ENCODE results near the gene SERPINB12. TPM values are rescaled to one million over a fixed set of nuclear protein-coding genes. Genes with fewer than 3 reads are reported as not detected.
A peak's percentile ranks its signal among the peaks of the same experiment; 100 is the strongest.

SERPINB12 gene
- total RNA-seq, 4 donors from 2014 or later: 0.76 to 13.2 (median 1.5) TPM; not detected in 1

DNA sequence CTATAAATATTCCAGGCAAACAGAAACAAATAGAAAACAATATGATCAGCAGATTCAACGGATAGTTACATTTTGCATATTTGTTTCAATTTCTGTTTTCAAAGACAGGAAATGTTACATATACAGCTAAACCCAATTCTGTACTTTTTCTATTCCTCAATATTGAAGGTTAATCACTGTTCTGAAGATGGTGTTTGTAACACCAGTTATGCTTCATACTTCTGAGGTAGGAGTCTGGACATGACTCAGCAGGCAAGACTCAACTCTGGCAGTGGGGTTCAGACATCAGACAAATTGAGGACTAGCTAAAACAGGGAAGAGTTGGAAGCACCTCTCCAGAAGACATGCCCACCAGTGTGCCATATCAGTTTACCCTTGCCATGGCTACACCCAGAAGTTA, 61.6 kb downstream of the SERPINB12 start:
- no peak overlapping the region for H3K4me3 ChIP-seq
- peak overlapping the region in 3 of 4 donors; percentile 69 to 85 (median 77) for H3K27ac ChIP-seq
- peaks cover 0 to 31% (median 0%) of the 10 kb centered on the region in 3 donors for H3K4me1 ChIP-seq
- no peaks in the 10 kb centered on the region for H3K27me3 ChIP-seq
- TF ChIP-seq POLR2A (IDR thresholded peaks at IDR 0.05) (no peak), CTCF (IDR thresholded peaks at IDR 0.05) (no peak)
- DNase-seq: no peak
- 18 to 19% methylated on average over 1 of the region's 1 CpG for WGBS, 2 donors
- no peaks in the 10 kb centered on the region for H3K9me3 ChIP-seq
- no peaks in the 10 kb centered on the region for H3K36me3 ChIP-seq
- intact Hi-C loops (cut with DNase I): no loop called here

GRCh38 chr18:63604791-63605567, 62.8 kb downstream of the SERPINB12 start:
- no peaks in the 10 kb centered on the region for H3K9me3 ChIP-seq
- no peak for DNase-seq
- 38 to 50% methylated on average over 4 of the region's 4 CpGs for WGBS, 2 donors
- H3K4me3 ChIP-seq: no peak overlapping the region
- intact Hi-C loops (cut with DNase I): no loop called here
- no peaks in the 10 kb centered on the region for H3K36me3 ChIP-seq
- no peak for TF ChIP-seq CTCF (IDR thresholded peaks at IDR 0.05)
- TF ChIP-seq POLR2A (IDR thresholded peaks at IDR 0.05): no peak
- no peaks in the 10 kb centered on the region for H3K27me3 ChIP-seq
- peak overlapping the region; percentile 49 to 85 (median 73) for H3K27ac ChIP-seq
- H3K4me1 ChIP-seq: peaks cover 0 to 31% (median 0%) of the 10 kb centered on the region in 3 donors

GRCh38 chr18:63606526-63606925, 64.4 kb downstream of the SERPINB12 start:
- Histone ChIP-seq H3K36me3 (no peaks in the 10 kb centered on the region), H3K4me1 (peaks cover 0 to 31% (median 0%) of the 10 kb centered on the region in 3 donors), H3K27ac (no peak overlapping the region), H3K4me3 (no peak overlapping the region), H3K27me3 (no peaks in the 10 kb centered on the region), H3K9me3 (no peaks in the 10 kb centered on the region)
- WGBS, 2 donors: 80 to 86% methylated on average over 3 of the region's 3 CpGs
- intact Hi-C loops (cut with DNase I): no loop called here
- DNase-seq: no peak
- TF ChIP-seq POLR2A (IDR thresholded peaks at IDR 0.05) (no peak), CTCF (IDR thresholded peaks at IDR 0.05) (no peak)

DNA sequence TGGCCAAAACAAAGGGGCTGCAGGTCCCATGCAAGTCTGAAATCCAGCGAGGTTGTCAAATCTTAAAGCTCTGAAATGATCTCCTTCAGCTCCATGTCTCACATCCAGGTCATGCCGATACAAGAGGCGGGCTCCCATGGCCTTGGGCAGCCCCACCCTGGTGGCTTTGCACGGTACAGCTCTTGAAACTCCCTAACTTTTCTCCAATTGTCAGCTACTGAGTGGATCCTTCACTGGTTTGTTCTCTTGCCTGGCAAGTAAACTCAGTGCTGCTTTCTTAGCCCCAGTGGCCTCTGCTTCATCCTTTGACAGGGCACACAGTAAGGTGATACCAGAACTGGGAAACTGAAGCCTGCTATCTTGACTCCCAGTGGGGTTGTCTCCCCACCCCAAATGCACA, 71.3 kb downstream of the SERPINB12 start:
- 70 to 85% methylated on average over 4 of the region's 4 CpGs for WGBS, 2 donors
- Histone ChIP-seq H3K27ac (peak overlapping the region in 2 of 4 donors; percentile 40 to 54), H3K27me3 (no peaks in the 10 kb centered on the region), H3K4me1 (peaks cover 0 to 20% (median 0%) of the 10 kb centered on the region in 3 donors), H3K4me3 (no peak overlapping the region), H3K9me3 (no peaks in the 10 kb centered on the region), H3K36me3 (no peaks in the 10 kb centered on the region)
- intact Hi-C loops (cut with DNase I): no loop called here
- TF ChIP-seq CTCF (IDR thresholded peaks at IDR 0.05): peak in 1 of 6 experiments; percentile 14
- no peak for TF ChIP-seq POLR2A (IDR thresholded peaks at IDR 0.05)
- no peak for DNase-seq

GRCh38 chr18:63617049-63617914, 75.1 kb downstream of the SERPINB12 start:
- intact Hi-C loops (cut with DNase I): no loop called here
- TF ChIP-seq CTCF (IDR thresholded peaks at IDR 0.05): no peak
- H3K27me3 ChIP-seq: no peaks in the 10 kb centered on the region
- H3K4me3 ChIP-seq: no peak overlapping the region
- 33 to 35% methylated on average over 3 of the region's 3 CpGs for WGBS, 2 donors
- H3K36me3 ChIP-seq: no peaks in the 10 kb centered on the region
- no peak overlapping the region for H3K27ac ChIP-seq
- H3K4me1 ChIP-seq: peaks cover 0 to 20% (median 0%) of the 10 kb centered on the region in 3 donors
- no peaks in the 10 kb centered on the region for H3K9me3 ChIP-seq
- no peak for DNase-seq
